Neuronal stem cell (in vitro differentiated cells): ENCODE measurements around the gene SLC6A6.

Experiments used
- DNase-seq: peaks from one replicate; pipeline ENCODE4 v3.0.0-alpha.2; 2013; ENCODE audit warnings: low spot score
- H2AFZ ChIP-seq: one replicate; pipeline ENCODE4 v1.6.1; 2013; ENCODE audit warnings: mild to moderate bottlenecking, low read length, inconsistent platforms
- H2AK5ac ChIP-seq: 2 replicates; pipeline ENCODE4 v1.6.1; 2013; ENCODE audit warnings: low read depth, mild to moderate bottlenecking, inconsistent platforms, low read length, moderate library complexity, mixed read lengths
- H2BK120ac ChIP-seq: 2 replicates; pipeline ENCODE4 v1.6.1; 2013; ENCODE audit warnings: low read depth, mild to moderate bottlenecking, inconsistent platforms, low read length, moderate library complexity, mixed read lengths
- H2BK12ac ChIP-seq: one replicate; pipeline ENCODE4 v1.6.1; 2013; ENCODE audit warnings: low read length, inconsistent platforms
- H2BK15ac ChIP-seq: 2 replicates; pipeline ENCODE4 v1.6.1; 2013; ENCODE audit warnings: mild to moderate bottlenecking, low read length, inconsistent platforms, mixed read lengths
- H2BK5ac ChIP-seq: one replicate; pipeline ENCODE4 v1.6.1; 2013; ENCODE audit warnings: inconsistent platforms, mild to moderate bottlenecking, low read length, moderate library complexity
- H3K14ac ChIP-seq: one replicate; pipeline ENCODE4 v1.6.1; 2013; ENCODE audit warnings: low read length, inconsistent platforms
- H3K18ac ChIP-seq: 2 replicates; pipeline ENCODE4 v1.6.1; 2013; ENCODE audit warnings: low read length, inconsistent platforms
- H3K23ac ChIP-seq: 2 replicates; pipeline ENCODE4 v1.6.1; 2013; ENCODE audit warnings: low read depth, mild to moderate bottlenecking, mixed read lengths, low read length, inconsistent platforms; ENCODE audit not compliant: poor library complexity
- H3K27ac ChIP-seq: replicated peaks from 3 replicates; pipeline ENCODE4 v1.5.1; 2013; ENCODE audit warnings: low read length, inconsistent platforms
- H3K27me3 ChIP-seq, 3 experiments: 2 replicates each; pipeline ENCODE4 v1.6.1; 2013; ENCODE audit warnings: low read length in 3 of 3, mild to moderate bottlenecking in 2 of 3, inconsistent platforms in 1 of 3, low read depth in 1 of 3, mixed read lengths in 1 of 3, moderate library complexity in 1 of 3; ENCODE audit not compliant: control insufficient read depth in 3 of 3, insufficient read depth in 3 of 3
- H3K36me3 ChIP-seq, 2 donors: replicated peaks in 1 of 2; 2 replicates each; pipeline ENCODE4 v1.6.1; 2013; ENCODE audit warnings: low read length in 2 of 2; ENCODE audit not compliant: control insufficient read depth in 2 of 2, insufficient read depth in 2 of 2
- H3K4ac ChIP-seq: 2 replicates; pipeline ENCODE4 v1.6.1; 2013; ENCODE audit warnings: inconsistent platforms, mild to moderate bottlenecking, low read length, moderate library complexity
- H3K4me1 ChIP-seq, 2 donors: 1 replicate in 1 of 2; 2 replicates in 1 of 2; pipeline ENCODE4 v1.6.1; 2013; ENCODE audit warnings: low read length in 2 of 2, low read depth in 1 of 2; ENCODE audit not compliant: control insufficient read depth in 2 of 2, insufficient read depth in 1 of 2
- H3K4me2 ChIP-seq: one replicate; pipeline ENCODE4 v1.6.1; 2013; ENCODE audit warnings: mild to moderate bottlenecking, low read length, inconsistent platforms; ENCODE audit not compliant: insufficient read depth, poor library complexity, severe bottlenecking
- H3K4me3 ChIP-seq, 2 donors: 2 replicates each; pipeline ENCODE4 v1.5.1; 2013; ENCODE audit warnings: low read length in 2 of 2, mild to moderate bottlenecking in 2 of 2, inconsistent platforms in 1 of 2, moderate library complexity in 1 of 2
- H3K79me1 ChIP-seq: one replicate; pipeline ENCODE4 v1.6.1; 2013; ENCODE audit warnings: low read depth, mild to moderate bottlenecking, inconsistent platforms, low read length, moderate library complexity
- H3K9ac ChIP-seq: one replicate; pipeline ENCODE4 v1.6.1; 2013; ENCODE audit warnings: mild to moderate bottlenecking, low read depth, low read length, inconsistent platforms; ENCODE audit not compliant: poor library complexity
- H3K9me3 ChIP-seq, 2 donors: replicated peaks in 1 of 2; 2 replicates each; pipeline versions ENCODE3 to v1.6.1; 2013; ENCODE audit warnings: low read length in 2 of 2, mild to moderate bottlenecking in 2 of 2, inconsistent platforms in 1 of 2, low read depth in 1 of 2, mixed read lengths in 1 of 2, moderate library complexity in 1 of 2; ENCODE audit not compliant: control insufficient read depth in 2 of 2, insufficient read depth in 1 of 2
- H4K8ac ChIP-seq: one replicate; pipeline ENCODE4 v1.6.1; 2013; ENCODE audit warnings: low read depth, mild to moderate bottlenecking, inconsistent platforms, low read length, moderate library complexity
- H4K91ac ChIP-seq: one replicate; pipeline ENCODE4 v1.6.1; 2013; ENCODE audit warnings: low read length, low read depth, mild to moderate bottlenecking, inconsistent platforms; ENCODE audit not compliant: poor library complexity
- WGBS, 2 donors: extraction: QIAGEN DNeasy Blood & Tissue Kit; methylation state at CpG; one replicate each; pipeline ENCODE4 v1.1.7; 2013; ENCODE audit warnings: missing lambda C conversion rate in 2 of 2, mixed read lengths in 1 of 2; ENCODE audit not compliant: insufficient read length in 2 of 2, insufficient replicate concordance in 1 of 2; ENCODE audit errors: extremely low coverage in 2 of 2; 5-methylcytosine and 5-hydroxymethylcytosine counted together

The SLC6A6 gene

DNA sequence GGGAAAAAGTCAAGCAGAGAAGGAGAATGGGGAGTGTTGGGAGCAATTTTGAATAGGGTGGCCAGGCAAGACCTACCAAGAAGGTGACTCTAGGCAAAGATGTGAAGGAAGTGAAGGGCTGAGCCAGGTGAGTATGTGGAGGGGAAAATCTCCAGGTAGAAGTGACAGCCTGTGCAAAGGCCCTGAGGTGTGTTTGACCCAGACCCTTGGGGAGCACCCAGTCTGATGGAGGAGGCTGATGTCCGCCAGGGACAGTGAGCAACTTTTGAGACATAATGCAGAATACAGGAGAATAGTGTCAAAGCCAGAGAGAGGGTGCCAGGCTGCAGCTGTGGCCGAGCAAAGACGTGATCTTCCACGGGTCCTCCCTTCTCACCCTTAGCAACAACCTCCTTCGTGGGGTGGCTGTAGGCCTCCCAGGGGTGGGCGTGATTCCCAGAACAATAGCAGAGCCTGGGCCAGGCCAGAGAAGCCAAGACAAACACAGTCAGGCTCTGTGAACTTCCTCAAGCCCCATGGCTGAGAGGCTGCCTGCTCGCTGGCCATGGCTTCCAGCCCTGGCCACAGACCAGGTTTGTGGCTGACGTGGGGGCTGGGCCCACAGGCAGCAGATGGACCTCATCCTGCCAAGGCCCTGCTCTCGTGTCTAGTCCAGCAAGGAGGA is 58.1 kb downstream of the SLC6A6 start:
- no peak overlapping the region for H3K4ac ChIP-seq
- no peak for DNase-seq
- no peak overlapping the region for H3K18ac ChIP-seq
- H2BK5ac ChIP-seq, result no peak overlapping the region
- no peak overlapping the region for H3K4me3 ChIP-seq
- no CpG with 5 or more reads among the region's 9 CpGs for WGBS, 2 donors
- H3K9ac ChIP-seq, result no peak overlapping the region
- H2AFZ ChIP-seq, result no peak overlapping the region
- no peak overlapping the region for H2BK15ac ChIP-seq
- peaks cover 0 to 46% of the 10 kb centered on the region in 2 donors for H3K36me3 ChIP-seq
- no peak overlapping the region for H4K8ac ChIP-seq
- no peak overlapping the region for H2AK5ac ChIP-seq
- no peak overlapping the region for H3K23ac ChIP-seq
- no peak overlapping the region for H3K4me2 ChIP-seq
- peaks cover 0 to 2% of the 10 kb centered on the region in 2 donors for H3K9me3 ChIP-seq
- peaks cover 10 to 15% of the 10 kb centered on the region in 2 donors for H3K4me1 ChIP-seq
- no peak overlapping the region for H2BK120ac ChIP-seq
- peak overlapping the region; percentile 11 for H3K14ac ChIP-seq
- H3K79me1 ChIP-seq, result no peaks in the 10 kb centered on the region
- H3K27ac ChIP-seq, result no peak overlapping the region
- no peaks in the 10 kb centered on the region for H3K27me3 ChIP-seq
- no peak overlapping the region for H2BK12ac ChIP-seq
- no peak overlapping the region for H4K91ac ChIP-seq

DNA sequence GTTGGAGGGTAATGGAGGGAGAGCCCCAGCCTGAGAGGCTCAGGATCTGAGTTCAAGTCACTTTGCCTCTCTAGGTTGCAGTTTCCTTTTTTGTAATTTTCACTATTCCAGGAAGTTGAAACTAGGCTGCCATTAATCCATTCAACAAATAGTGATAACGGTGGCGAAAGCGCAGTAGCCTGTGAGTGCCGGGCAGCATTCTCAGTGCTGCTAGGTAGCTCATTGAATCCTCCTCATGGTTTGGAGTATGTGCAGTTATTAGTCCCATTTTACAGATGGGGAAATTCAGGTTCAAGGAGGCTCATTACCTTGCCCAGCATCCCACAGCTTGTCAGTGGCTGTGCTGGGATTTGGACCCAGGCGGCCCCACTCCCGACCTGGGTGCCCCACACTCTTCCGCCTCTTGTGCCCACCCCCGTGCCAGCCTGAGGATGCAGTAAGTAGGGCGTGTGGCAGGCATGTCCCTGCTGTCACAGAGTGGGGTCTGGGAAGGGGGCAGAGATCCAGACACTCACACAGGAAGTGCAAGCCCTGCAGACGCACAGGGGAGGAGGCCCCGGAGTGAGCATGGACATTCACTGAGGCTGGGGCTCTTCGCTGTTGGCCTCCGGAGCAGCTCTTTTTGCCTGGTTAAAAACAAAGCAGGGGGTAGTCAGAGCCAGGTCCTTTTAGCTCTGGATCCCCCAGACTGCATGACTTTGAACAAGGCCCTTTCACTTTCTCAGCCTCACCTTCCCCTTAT is 58.8 kb downstream of the SLC6A6 start:
- Histone ChIP-seq H3K18ac (no peak overlapping the region), H3K27ac (no peak overlapping the region), H4K91ac (no peak overlapping the region), H3K4me2 (no peak overlapping the region), H3K4me1 (peaks cover 10 to 15% of the 10 kb centered on the region in 2 donors), H2BK120ac (no peak overlapping the region), H3K27me3 (no peaks in the 10 kb centered on the region), H2BK5ac (no peak overlapping the region), H4K8ac (no peak overlapping the region), H2BK15ac (no peak overlapping the region), H3K23ac (no peak overlapping the region), H3K9ac (no peak overlapping the region), H3K4ac (no peak overlapping the region), H3K9me3 (peaks cover 0 to 2% of the 10 kb centered on the region in 2 donors), H2BK12ac (no peak overlapping the region), H3K14ac (no peak overlapping the region), H3K4me3 (no peak overlapping the region), H2AK5ac (no peak overlapping the region), H3K79me1 (no peaks in the 10 kb centered on the region), H2AFZ (peak overlapping the region; percentile 21), H3K36me3 (peaks cover 0 to 47% of the 10 kb centered on the region in 2 donors)
- WGBS, 2 donors, result no CpG with 5 or more reads among the region's 13 CpGs
- DNase-seq, result no peak

DNA sequence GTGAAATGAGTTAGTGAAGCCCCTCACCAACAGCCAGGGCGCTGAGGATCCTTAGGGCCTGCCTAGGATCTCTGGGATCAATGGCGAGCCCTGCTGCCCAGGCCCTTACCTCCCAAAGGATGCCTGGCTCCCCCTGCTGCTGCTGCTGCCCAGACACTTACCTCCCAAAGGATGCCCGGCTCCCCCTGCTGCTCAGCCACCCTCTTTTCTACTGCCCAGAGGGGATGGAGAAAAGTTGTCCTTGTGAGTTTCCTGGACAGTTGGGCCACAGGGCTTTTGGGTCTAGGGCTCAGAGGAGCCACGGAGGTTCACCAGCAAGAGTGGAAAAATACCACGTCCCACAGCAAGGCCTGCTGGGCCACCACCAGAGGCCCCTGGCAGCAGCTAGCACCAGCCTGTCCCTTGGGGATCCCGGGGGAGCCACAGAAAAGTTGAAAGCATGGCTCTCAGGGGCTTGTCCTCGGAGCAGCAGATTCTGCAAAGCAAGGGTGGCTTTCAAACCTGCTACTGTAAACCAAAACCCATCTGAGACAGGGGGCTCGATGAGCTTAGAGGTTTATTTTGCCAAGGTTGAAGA is 59.4 kb downstream of the SLC6A6 start:
- H4K91ac ChIP-seq, result no peak overlapping the region
- no CpG with 5 or more reads among the region's 8 CpGs for WGBS, 2 donors
- no peak overlapping the region for H3K14ac ChIP-seq
- H3K23ac ChIP-seq, result peak overlapping the region; percentile 31
- DNase-seq, result no peak
- H3K36me3 ChIP-seq, result peaks cover 0 to 48% of the 10 kb centered on the region in 2 donors
- no peak overlapping the region for H3K4me3 ChIP-seq
- H3K18ac ChIP-seq, result no peak overlapping the region
- H2AFZ ChIP-seq, result peak overlapping the region; percentile 21
- H3K4me1 ChIP-seq, result peaks cover 10 to 15% of the 10 kb centered on the region in 2 donors
- no peak overlapping the region for H3K27ac ChIP-seq
- H2AK5ac ChIP-seq, result peak overlapping the region; percentile 26
- H2BK15ac ChIP-seq, result no peak overlapping the region
- H4K8ac ChIP-seq, result no peak overlapping the region
- H3K4ac ChIP-seq, result no peak overlapping the region
- H2BK5ac ChIP-seq, result no peak overlapping the region
- peaks cover 0 to under 1% of the 10 kb centered on the region in 2 donors for H3K9me3 ChIP-seq
- peak overlapping the region; percentile 13 for H3K9ac ChIP-seq
- no peaks in the 10 kb centered on the region for H3K27me3 ChIP-seq
- H3K79me1 ChIP-seq, result no peaks in the 10 kb centered on the region
- H2BK12ac ChIP-seq, result no peak overlapping the region
- no peak overlapping the region for H2BK120ac ChIP-seq
- H3K4me2 ChIP-seq, result no peak overlapping the region

DNA sequence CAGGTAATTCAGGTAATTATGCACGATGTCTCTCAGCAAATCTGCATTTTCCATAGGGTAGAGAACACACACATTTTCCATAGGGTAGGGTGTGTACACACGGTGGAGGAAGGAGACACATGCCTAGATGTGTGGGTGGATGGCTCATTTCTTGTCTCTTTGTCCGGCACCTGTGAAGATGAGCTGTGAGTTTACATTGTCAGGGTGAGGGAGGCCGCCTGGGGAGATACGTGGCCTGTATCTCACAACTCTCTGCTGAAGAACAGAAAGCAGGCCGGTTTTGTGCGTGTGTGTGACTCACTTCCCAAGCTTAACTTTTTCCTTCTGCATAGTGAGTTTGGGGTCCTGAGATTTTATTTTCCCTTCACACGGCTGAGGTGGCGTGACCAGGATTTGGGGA is 60.3 kb downstream of the SLC6A6 start:
- no peak for DNase-seq
- Histone ChIP-seq H4K8ac (no peak overlapping the region), H3K27ac (no peak overlapping the region)

More for the DNA sequence above, 60.3 kb downstream of the SLC6A6 start:
- WGBS, 2 donors, result no CpG with 5 or more reads among the region's 9 CpGs
- Histone ChIP-seq H3K4me3 (no peak overlapping the region), H4K91ac (no peak overlapping the region), H3K9me3 (no peaks in the 10 kb centered on the region), H2AK5ac (no peak overlapping the region), H2BK12ac (no peak overlapping the region), H3K14ac (no peak overlapping the region), H2AFZ (no peak overlapping the region), H3K23ac (no peak overlapping the region), H3K4ac (no peak overlapping the region), H2BK120ac (no peak overlapping the region), H3K27me3 (no peaks in the 10 kb centered on the region), H3K4me1 (peaks cover 8 to 15% of the 10 kb centered on the region in 2 donors), H3K9ac (no peak overlapping the region), H3K18ac (no peak overlapping the region), H3K36me3 (peaks cover 0 to 54% of the 10 kb centered on the region in 2 donors), H3K4me2 (no peak overlapping the region), H2BK15ac (no peak overlapping the region), H2BK5ac (no peak overlapping the region), H3K79me1 (no peaks in the 10 kb centered on the region)
